Astrocyte (in vitro differentiated cells and primary cell): Measurements from ENCODE around the gene REEP3.

Source experiments
- CTCF ChIP-seq: IDR thresholded peaks from 2 replicates; pipeline ENCODE4 v1.5.1; 2011; ENCODE audit warnings: low read depth, mild to moderate bottlenecking, inconsistent platforms, low read length, moderate library complexity; ENCODE audit not compliant: insufficient read depth
- EZH2 ChIP-seq: IDR thresholded peaks from 2 replicates; pipeline ENCODE4 v1.6.1; 2012; ENCODE audit warnings: mild to moderate bottlenecking, low read length, inconsistent platforms; ENCODE audit not compliant: insufficient read depth

- no peak for TF ChIP-seq CTCF
- no peak for TF ChIP-seq EZH2
These were observed 23.9 kb upstream of the REEP3 start for GRCh38 chr10:63497321-63497720.
